Hippocampal formation (tissue), 2 donors: ENCODE measurements around the gene LAMA4.

ENCODE experiments used
- DNase-seq, 2 donors: peaks; one replicate each; lab custom pipeline; 2025; lab: John Stamatoyannopoulos, UW

The LAMA4 gene

DNA sequence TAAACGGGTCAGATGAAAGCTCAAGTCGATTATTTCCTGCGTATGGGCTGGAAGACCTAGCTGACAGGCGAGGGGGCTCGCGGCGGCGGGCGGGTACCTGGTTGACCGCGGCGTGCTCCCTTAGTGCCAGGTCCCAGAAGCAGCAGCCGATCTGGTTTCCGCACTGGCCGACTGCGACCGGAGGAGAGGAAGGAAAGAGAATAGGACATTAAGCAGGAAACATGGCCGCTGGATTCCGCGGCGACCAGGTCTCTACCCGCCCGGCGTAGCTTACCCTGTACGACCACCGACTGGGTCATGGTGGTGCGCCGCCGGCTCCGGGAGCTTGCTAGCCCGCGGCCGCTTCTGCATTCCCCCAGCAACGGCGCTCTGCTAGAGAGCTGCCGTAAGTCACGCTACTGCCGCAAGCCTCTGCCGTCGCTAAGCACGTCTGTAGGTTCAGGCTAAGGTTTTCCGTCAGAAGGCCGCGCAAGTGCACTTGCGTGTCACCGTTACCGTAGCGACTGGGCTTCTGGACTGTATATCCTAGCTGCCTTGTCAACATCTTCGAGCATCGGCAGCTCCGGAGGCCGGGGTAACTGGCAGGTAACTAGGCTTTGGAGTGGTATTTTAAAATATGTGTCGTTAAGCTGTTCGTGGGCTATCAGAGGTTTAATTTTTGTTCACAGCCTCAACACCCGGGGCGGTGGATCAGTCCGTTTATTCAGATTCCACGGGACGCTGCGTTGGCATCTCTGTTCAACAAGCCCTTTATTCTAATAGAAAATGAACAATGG lies 167.0 kb downstream of the LAMA4 start, which contains the start of the genes FAM229B and TUBE1:
FAM229B (plus strand) TSS at position 456 of the 776 bp plus-strand sequence. CDS start 11,693 bp downstream, outside the sequence.
TUBE1 (minus strand) TSS at position 347 of the 776 bp plus-strand sequence; CDS start at position 299, 48 bp downstream.
- peak; percentile 85 to 97 for DNase-seq

DNA sequence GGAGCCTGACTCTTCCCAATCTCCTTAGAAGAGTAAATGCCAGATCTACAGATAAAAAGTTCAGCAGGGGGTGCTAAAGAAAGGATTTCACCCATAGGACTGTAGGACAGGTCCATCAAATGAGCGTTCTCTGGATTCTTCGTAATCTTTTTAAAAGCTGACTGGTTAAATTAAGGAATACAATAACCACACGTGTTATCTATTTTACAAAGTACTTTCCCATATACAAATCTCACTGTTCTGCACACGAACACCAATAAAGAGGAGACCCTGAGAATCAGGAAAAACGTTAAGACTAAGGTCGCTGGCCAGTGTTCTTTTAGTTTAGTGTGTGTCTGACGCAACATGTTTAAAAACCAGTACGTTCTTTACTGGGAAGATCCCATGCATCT lies 167.6 kb downstream of the LAMA4 start:
- DNase-seq, result peak in 1 of 2 donors; percentile 37

DNA sequence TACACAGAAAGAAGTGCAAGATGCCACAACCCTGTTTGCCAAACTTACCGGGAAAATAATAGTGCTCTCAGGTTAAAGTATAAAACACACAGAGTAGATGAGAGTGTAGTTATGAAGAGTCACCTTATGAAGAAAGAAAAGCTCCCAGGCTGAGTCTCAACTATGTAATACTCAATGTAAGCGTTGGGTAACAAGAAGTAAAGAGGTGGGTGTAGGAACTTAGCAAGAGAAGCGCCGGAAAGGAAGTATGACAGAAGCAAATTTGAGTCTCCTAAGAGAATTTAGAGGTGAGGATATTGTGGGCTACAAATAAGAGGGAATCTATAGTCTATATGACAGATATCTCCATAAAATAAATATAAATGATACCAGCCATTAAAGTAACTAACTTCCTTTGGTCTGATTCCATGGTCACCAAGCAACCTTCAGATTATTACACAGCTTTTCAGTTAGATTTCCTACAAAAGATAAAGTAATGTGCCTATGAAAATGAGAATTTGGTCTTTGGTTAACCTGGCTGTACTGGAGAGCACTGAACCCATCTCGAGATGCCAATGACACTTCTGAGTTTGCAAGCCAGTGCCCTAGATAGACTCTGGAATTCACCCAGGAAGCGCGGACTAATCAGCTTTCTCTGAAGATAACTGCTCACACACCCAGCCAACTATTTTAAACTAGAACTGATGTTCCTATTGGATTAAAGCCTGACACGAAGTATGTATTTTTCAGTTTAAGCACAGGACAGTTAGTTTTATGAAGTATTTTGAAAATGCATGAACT lies 168.9 kb downstream of the LAMA4 start:
- DNase-seq, result no peak

DNA sequence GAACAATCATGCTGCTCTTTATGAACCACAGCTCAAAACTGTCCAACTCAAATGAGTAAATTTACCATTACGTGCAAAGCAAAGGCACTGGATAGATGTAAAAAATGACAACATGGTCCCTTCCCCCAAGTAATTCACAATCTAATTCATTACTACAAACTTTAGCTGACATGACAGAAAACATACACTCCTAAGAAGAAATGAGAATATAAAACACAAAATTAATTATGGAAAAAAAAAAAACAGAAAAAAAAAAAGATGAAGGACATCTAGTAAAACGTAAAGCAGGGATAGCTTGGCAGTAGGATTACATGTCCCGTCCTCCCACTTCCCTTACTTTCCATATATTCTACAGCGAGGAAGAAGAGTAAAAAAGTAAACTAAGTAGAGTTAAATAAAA lies 172.8 kb downstream of the LAMA4 start:
- DNase-seq, result no peak

DNA sequence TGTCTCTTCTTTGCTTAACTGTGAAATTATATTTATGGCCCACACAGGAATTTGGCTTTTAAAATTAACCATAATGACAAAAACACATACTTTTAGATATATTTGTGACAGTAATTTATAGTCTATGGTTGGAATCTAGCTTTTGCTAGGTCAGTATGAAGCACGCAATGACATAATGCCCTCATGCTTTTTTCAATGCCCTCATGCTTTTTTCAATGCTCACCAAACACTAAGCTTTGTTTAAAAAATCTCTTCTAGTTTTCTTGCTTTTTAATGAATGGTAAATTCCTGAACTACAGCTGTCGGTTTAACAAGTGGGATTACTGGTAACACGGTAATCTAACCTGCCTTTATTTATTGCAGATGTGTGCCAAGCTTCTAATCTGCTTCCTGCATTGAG lies 187.8 kb downstream of the LAMA4 start:
- no peak for DNase-seq

DNA sequence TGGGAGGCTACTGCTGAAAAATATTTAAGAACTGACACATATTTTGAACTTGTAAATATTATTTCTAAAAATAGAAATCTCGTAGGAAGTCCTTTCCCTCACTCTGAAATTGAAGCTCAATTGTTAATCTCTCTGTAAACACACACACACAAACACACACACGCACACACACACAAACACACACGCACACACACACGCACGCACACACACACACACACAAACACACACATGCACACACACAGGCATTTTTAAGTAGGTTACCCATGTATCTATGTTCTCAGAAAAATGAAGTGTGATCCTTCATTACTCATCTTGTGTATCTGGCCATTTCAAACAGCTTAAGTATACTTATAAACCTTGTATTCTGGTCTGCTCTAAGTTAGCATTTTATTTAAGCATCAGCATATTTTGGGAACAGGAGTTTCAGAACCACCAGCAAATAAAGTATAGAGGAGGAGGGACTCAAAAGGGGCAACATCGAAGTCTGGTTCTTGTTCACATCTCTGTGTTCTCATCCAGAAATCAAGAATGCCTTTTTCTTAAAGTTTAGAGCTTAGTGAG lies 188.9 kb downstream of the LAMA4 start:
- no peak for DNase-seq

DNA sequence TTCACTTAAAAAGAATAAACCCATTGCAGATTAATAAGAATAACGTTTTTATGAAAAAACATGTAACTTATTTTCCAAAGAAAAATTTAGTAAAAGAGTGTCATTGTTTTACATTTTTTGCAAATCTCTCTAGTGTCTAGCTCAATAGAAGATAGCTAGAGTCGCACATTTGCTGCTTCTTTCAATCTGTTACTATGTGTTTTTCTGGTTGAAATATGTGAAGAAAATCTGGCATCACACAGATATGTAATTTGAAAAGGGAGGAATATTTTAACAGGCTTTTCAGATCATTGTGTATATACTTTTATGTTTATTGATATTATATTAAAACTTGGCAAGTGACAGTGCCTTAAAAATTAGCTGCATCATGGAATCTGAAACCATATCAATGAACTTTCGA lies 191.4 kb downstream of the LAMA4 start:
- DNase-seq, result no peak

DNA sequence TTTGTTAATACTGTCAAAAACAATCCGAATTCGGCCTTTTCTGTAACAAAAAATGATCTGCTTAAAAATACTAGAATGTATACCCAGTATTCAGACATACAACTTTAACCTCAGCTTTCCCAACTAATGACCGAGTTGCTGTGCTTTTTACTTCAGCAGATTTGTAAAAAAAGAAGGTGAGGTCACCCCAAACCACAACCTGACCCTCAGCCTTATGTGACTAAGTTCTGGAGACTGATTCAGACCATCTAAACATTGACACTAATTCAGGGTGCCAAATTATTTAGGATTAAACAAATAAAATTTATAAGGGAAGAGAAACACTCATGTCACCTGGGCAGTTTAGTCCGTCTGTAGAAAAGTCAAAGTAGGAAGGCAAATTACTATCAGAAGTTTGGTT lies 192.8 kb downstream of the LAMA4 start:
- DNase-seq, result no peak
